Keratinocyte (primary cell): Measurements from ENCODE around the gene NHLH1. TPM values are rescaled to one million over a fixed set of nuclear protein-coding genes. Genes with fewer than 3 reads are reported as not detected.

Source experiments
- DNase-seq: peaks from one replicate; pipeline ENCODE4 v3.0.0-alpha.2; 2011; ENCODE audit warnings: low read depth, missing footprints, low spot score
- FAIRE-seq: peaks from 2 replicates; lab custom pipeline; 2011; peaks lifted over from hg19 to GRCh38; lab: Jason Lieb, UNC
- H2AFZ ChIP-seq: 2 replicates; pipeline ENCODE4 v1.6.0; 2012; ENCODE audit warnings: low read length, control low read depth, inconsistent platforms; ENCODE audit not compliant: control insufficient read depth
- H3K27ac ChIP-seq: 2 replicates; pipeline ENCODE4 v1.5.1; 2011; ENCODE audit warnings: low read length; ENCODE audit not compliant: control insufficient read depth, insufficient read depth
- H3K27me3 ChIP-seq: 3 replicates; pipeline ENCODE4 v1.6.0; 2011; ENCODE audit warnings: low read length; ENCODE audit not compliant: control insufficient read depth, insufficient read depth; ENCODE audit errors: extremely low read depth
- H3K36me3 ChIP-seq, 2 experiments: 2 replicates in 1 of 2; 3 replicates in 1 of 2; pipeline ENCODE4 v1.5.1; 2011; ENCODE audit warnings: low read length in 2 of 2, mild to moderate bottlenecking in 1 of 2; ENCODE audit not compliant: control insufficient read depth in 2 of 2, insufficient read depth in 2 of 2; ENCODE audit errors: extremely low read depth in 1 of 2
- H3K4me1 ChIP-seq: 3 replicates; pipeline ENCODE4 v1.5.1; 2011; ENCODE audit warnings: low read length; ENCODE audit not compliant: control insufficient read depth, insufficient read depth; ENCODE audit errors: extremely low read depth
- H3K4me2 ChIP-seq: 3 replicates; pipeline ENCODE4 v1.6.0; 2011; ENCODE audit warnings: low read depth, low read length; ENCODE audit not compliant: control insufficient read depth, insufficient read depth; ENCODE audit errors: extremely low read depth
- H3K4me3 ChIP-seq, 3 experiments: fragments of 200-600 bp in 1 of 3; sonication (generic) in 1 of 3; 2 replicates in 2 of 3; 3 replicates in 1 of 3; pipeline ENCODE4 v1.5.1; 2011 to 2016; ENCODE audit warnings: low read length in 3 of 3, mild to moderate bottlenecking in 3 of 3, control low read depth in 2 of 3, inconsistent platforms in 1 of 3, low read depth in 1 of 3, mixed read lengths in 1 of 3, mixed run types in 1 of 3, moderate library complexity in 1 of 3; ENCODE audit not compliant: control insufficient read depth in 2 of 3, insufficient read depth in 2 of 3; ENCODE audit errors: extremely low read depth in 1 of 3
- H3K79me2 ChIP-seq: 2 replicates; pipeline ENCODE4 v1.6.0; 2012; ENCODE audit warnings: low read length; ENCODE audit not compliant: control insufficient read depth, insufficient read depth
- H3K9ac ChIP-seq: 3 replicates; pipeline ENCODE4 v1.6.0; 2011; ENCODE audit warnings: low read length; ENCODE audit not compliant: control insufficient read depth, insufficient read depth; ENCODE audit errors: extremely low read depth
- H3K9me1 ChIP-seq: 3 replicates; pipeline ENCODE4 v1.6.0; 2011; ENCODE audit warnings: low read length; ENCODE audit not compliant: control insufficient read depth, insufficient read depth; ENCODE audit errors: extremely low read depth
- H3K9me3 ChIP-seq: 2 replicates; pipeline ENCODE4 v1.5.1; 2012; ENCODE audit warnings: low read depth, low read length; ENCODE audit not compliant: control insufficient read depth
- H4K20me1 ChIP-seq: 3 replicates; pipeline ENCODE4 v1.6.0; 2011; ENCODE audit warnings: low read length; ENCODE audit not compliant: control insufficient read depth, insufficient read depth; ENCODE audit errors: extremely low read depth
- EZH2 ChIP-seq: IDR thresholded peaks from one replicate; pipeline ENCODE4 v1.6.1; 2012; ENCODE audit warnings: inconsistent platforms, mild to moderate bottlenecking, low read length, moderate library complexity
- dilution Hi-C: fragments of 300-500 bp; cut with MboI; formaldehyde crosslinking; loops from one replicate; pipeline ENCODE4 v1.7.0; 2020; ENCODE audit warnings: low sequenced_read_pairs; ENCODE audit not compliant: extremely low pct_ligation_motif_present
- polyA plus RNA-seq, 5 experiments: library from polyadenylated mRNA; depleted of rRNA in 3 of 5; stranded (reverse) in 3 of 5; stranded (forward) in 1 of 5; unstranded in 1 of 5; fragments of >200 nt; gene quantifications; 1 replicate in 1 of 5; 2 replicates in 3 of 5; 3 replicates in 1 of 5; pipeline versions ENCODE4 v1.2.1 to v1.2.3, GENCODE V29; 2011 to 2012; ENCODE audit warnings: missing spikeins in 2 of 5, low read depth in 1 of 5, low replicate concordance in 1 of 5
- TF ChIP-seq, protein P1 (sequence below), 3 experiments: IDR thresholded peaks in 1 of 3; conservative IDR thresholded peaks in 1 of 3; optimal IDR thresholded peaks in 1 of 3; 2 replicates in 2 of 3; 3 replicates in 1 of 3; pipeline versions ENCODE3 to v1.5.1; 2011; ENCODE audit warnings: low read length in 3 of 3, mild to moderate bottlenecking in 3 of 3, moderate library complexity in 2 of 3, control low read depth in 1 of 3, inconsistent platforms in 1 of 3; ENCODE audit not compliant: insufficient read depth in 2 of 3; ENCODE audit errors: extremely low read depth in 1 of 3

NHLH1 gene
- polyA plus RNA-seq, 1 donor (not counting 4 experiments of a cell fraction or from before 2014, with no cell fraction given) = 0.13 TPM

DNA sequence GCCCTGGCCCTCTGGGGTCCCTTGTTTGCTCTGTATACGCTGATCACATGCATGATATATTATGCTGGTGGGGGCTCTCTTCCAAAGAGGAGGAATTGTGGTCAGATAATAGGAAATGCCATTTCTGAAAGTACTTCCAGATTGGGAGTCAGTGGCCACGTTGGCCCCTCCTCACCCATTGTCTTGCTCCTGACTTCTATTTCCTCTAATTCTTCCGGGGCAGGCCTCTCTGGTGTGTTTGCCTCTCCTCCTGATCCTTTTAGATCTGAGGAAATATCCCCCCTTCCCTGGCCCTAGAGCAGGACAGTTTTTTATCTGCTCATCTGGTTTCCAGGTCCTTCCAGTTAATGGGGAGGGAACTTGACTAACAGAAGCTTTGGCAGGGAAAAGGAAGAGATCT lies 36.4 kb downstream of the NHLH1 start:
- peak overlapping the region; percentile 16 for H2AFZ ChIP-seq
- no peaks in the 10 kb centered on the region for H3K36me3 ChIP-seq
- no peaks in the 10 kb centered on the region for H4K20me1 ChIP-seq
- dilution Hi-C loops = no loop called here
- no peak overlapping the region for H3K4me2 ChIP-seq
- H3K4me3 ChIP-seq = no peak overlapping the region
- H3K9me3 ChIP-seq = no peaks in the 10 kb centered on the region
- H3K4me1 ChIP-seq = peaks cover 72% of the 10 kb centered on the region
- FAIRE-seq (no peak), DNase-seq (no peak)
- no peak overlapping the region for H3K9ac ChIP-seq
- no peak overlapping the region for H3K27ac ChIP-seq
- TF ChIP-seq, protein P1, sequence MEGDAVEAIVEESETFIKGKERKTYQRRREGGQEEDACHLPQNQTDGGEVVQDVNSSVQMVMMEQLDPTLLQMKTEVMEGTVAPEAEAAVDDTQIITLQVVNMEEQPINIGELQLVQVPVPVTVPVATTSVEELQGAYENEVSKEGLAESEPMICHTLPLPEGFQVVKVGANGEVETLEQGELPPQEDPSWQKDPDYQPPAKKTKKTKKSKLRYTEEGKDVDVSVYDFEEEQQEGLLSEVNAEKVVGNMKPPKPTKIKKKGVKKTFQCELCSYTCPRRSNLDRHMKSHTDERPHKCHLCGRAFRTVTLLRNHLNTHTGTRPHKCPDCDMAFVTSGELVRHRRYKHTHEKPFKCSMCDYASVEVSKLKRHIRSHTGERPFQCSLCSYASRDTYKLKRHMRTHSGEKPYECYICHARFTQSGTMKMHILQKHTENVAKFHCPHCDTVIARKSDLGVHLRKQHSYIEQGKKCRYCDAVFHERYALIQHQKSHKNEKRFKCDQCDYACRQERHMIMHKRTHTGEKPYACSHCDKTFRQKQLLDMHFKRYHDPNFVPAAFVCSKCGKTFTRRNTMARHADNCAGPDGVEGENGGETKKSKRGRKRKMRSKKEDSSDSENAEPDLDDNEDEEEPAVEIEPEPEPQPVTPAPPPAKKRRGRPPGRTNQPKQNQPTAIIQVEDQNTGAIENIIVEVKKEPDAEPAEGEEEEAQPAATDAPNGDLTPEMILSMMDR (optimal IDR thresholded peaks at IDR 0.05 in 1 of 3, IDR thresholded peaks at IDR 0.05 in 1 of 3, conservative IDR thresholded peaks at IDR 0.05 in 1 of 3; ENCODE audit: extremely low read depth in 1 of 3, insufficient read depth in 2 of 3, low read length in 3 of 3) = no peak
- TF ChIP-seq EZH2 = no peak
- peaks cover 2% of the 10 kb centered on the region for H3K9me1 ChIP-seq
- peaks cover 3% of the 10 kb centered on the region for H3K79me2 ChIP-seq
- H3K27me3 ChIP-seq = no peaks in the 10 kb centered on the region

DNA sequence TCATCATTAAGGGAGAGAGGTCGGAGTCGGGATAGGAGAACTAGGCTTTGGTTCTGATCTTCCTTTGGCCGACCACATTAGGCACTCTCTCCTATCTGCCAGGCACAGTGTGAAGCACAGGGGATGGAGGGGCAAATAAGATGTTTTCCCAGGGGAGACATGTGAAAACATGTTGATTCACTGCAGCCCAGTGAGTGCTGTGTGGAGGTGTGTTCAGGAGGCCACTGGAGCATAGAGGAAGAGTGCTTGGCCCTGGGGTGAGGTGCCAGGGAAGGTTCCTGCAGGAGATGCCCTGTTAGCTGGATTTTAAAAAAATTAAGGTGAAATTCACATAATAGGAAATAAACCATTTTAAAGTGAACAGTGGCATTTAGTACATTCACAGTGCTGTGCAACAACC lies 37.2 kb downstream of the NHLH1 start:
- dilution Hi-C loops = no loop called here
- Histone ChIP-seq H3K27ac (no peak overlapping the region), H3K79me2 (peaks cover 3% of the 10 kb centered on the region), H4K20me1 (no peaks in the 10 kb centered on the region), H3K4me1 (peaks cover 73% of the 10 kb centered on the region), H3K9me1 (peaks cover 2% of the 10 kb centered on the region), H3K9ac (no peak overlapping the region), H3K4me3 (no peak overlapping the region), H3K9me3 (no peaks in the 10 kb centered on the region), H3K4me2 (no peak overlapping the region), H2AFZ (peak overlapping the region; percentile 25), H3K36me3 (no peaks in the 10 kb centered on the region), H3K27me3 (no peaks in the 10 kb centered on the region)
- FAIRE-seq (peak; percentile 52), DNase-seq (no peak)
- no peak for TF ChIP-seq EZH2
- TF ChIP-seq, protein P1 (optimal IDR thresholded peaks at IDR 0.05 in 1 of 3, IDR thresholded peaks at IDR 0.05 in 1 of 3, conservative IDR thresholded peaks at IDR 0.05 in 1 of 3; ENCODE audit: extremely low read depth in 1 of 3, insufficient read depth in 2 of 3, low read length in 3 of 3) = no peak
